Measurements from ENCODE around the gene UPF3A. TPM values are rescaled to one million over a fixed set of nuclear protein-coding genes. Genes with fewer than 3 reads are reported as not detected.

UPF3A gene
- total and polyA plus RNA-seq, 2 of the 4 experiments (the other 2 are of a cell fraction), result 11.7 to 51.6 TPM

DNA sequence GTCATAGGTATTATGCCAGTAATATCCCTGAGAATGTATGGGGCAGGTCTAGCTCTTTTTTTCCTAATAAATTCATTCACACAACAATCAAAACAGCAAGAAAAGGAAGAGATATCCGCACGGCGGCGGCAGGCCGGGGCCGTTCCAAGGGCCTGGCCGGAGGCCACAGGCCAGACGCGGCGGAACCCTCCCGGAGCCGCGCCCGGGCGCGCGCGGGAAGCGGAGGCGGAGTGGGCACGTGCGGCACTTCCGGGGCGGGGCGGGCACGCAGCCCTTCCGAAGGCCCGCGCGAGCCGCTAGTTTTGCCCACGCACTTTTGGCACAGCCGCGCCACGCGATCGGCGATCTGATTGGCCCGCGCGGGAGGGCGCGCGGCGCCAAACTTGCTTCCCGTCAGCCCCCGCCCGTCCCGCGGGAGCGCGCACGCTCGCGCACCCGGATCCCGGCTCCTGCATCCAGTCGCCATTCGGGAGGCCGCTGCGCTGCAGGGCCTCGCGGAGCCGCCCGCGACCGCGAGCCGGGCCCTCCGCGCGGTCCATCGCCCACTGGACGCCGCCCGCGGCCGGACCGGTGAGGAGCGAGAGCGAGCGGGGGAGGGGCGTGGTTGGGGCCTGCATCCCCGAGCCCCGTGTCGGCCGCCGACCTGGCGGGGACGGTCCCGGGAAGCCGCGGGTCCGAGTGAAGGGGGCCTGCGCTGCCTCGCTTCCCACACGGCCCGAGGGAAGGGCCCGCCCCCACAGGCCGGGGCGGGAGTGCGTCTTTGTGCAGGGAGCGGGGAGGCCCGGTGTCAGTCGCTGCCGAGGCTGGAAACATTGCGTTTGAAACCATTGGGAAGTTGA is 32.9 kb downstream of the UPF3A start, which contains the start of gene CHAMP1:
Gene CHAMP1 (plus strand): TSS at position 430 of the 839 bp plus-strand sequence. CDS start 9,340 bp downstream, outside the sequence.
- POLR2A ChIA-PET (ENCODE audit: unreplicated experiment), result no interaction called here
- ATAC-seq (ENCODE audit: low read depth) (peak; percentile 81), DNase-seq (peak; percentile 96)
- in situ Hi-C loops (cut with MboI; ENCODE audit: low sequenced_read_pairs), result no loop called here
- Histone ChIP-seq H3K9ac (ENCODE audit: low read depth, low read length) (peak within 1 kb of the TSS; percentile 78), H3K36me3 (ENCODE audit: control insufficient read depth, insufficient read depth, low read length) (no peaks in the 10 kb centered on the region), H2BK15ac (ENCODE audit: low read depth, low read length) (peak within 1 kb of the TSS; percentile 57; the same call in 1 of the 3 replicates), H3K4me2 (ENCODE audit: low read depth, low read length) (peak within 1 kb of the TSS; percentile 95), H2AK5ac (ENCODE audit: low read depth, low read length) (peak within 1 kb of the TSS; percentile 90), H4K5ac (ENCODE audit: low read depth, low read length) (peak within 1 kb of the TSS; percentile 55), H2BK5ac (ENCODE audit: low read depth, low read length, poor library complexity, severe bottlenecking) (peak within 1 kb of the TSS; percentile 93), H2BK20ac (ENCODE audit: low read depth, low read length) (0 out of 2 replicates have a peak within 1 kb of the TSS, but pooled peaks have one; percentile 53), H2AK9ac (replicated peaks; ENCODE audit: low read depth, low read length, poor library complexity) (peak within 1 kb of the TSS; percentile 96), H4K91ac (ENCODE audit: insufficient read depth, low read depth, low read length) (peak within 1 kb of the TSS; percentile 84), H3K27ac (ENCODE audit: insufficient read depth, low read length) (peak within 1 kb of the TSS; percentile 78), H4K20me1 (ENCODE audit: insufficient read depth, low read length) (peaks cover 28% of the 10 kb centered on the region), H2BK120ac (ENCODE audit: low read depth, low read length) (peak within 1 kb of the TSS; percentile 36), H3K4me3 (ENCODE audit: insufficient read depth, low read depth, low read length) (peak within 1 kb of the TSS; percentile 79), H4K8ac (ENCODE audit: low read depth in 2 of 2, low read length in 2 of 2) (peak within 1 kb of the TSS; percentile 94 to 97), H3K18ac (ENCODE audit: low read depth, low read length) (peak within 1 kb of the TSS; percentile 10; the same call in 1 of the 2 replicates), H3K27me3 (ENCODE audit: control insufficient read depth, insufficient read depth, low read length) (no peaks in the 10 kb centered on the region), H3K23ac (ENCODE audit: low read depth, low read length) (peak within 1 kb of the TSS; percentile 95), H3K14ac (replicated peaks; ENCODE audit: low read depth, low read length) (peak within 1 kb of the TSS; percentile 84), H3K9me3 (ENCODE audit: control insufficient read depth, insufficient read depth, low read length) (no peaks in the 10 kb centered on the region), H3K4me1 (ENCODE audit: control insufficient read depth, insufficient read depth, low read length) (peaks cover 17% of the 10 kb centered on the region), H3K56ac (ENCODE audit: extremely low read depth, insufficient read depth, low read length) (peak within 1 kb of the TSS; percentile 88), H3K4ac (ENCODE audit: low read depth, low read length) (peak within 1 kb of the TSS; percentile 85), H3K9me1 (ENCODE audit: insufficient read depth, low read length) (peaks cover 5% of the 10 kb centered on the region; the same call in 1 of the 2 replicates), H2AFZ (replicated peaks; ENCODE audit: low read length, poor library complexity) (peak within 1 kb of the TSS; percentile 94), H3K79me1 (ENCODE audit: low read depth in 1 of 2, low read length in 2 of 2) (peaks cover 0 to 18% of the 10 kb centered on the region in 2 experiments; a peak in 2 of 4 replicates)
- dilution Hi-C loops (cut with HindIII; ENCODE audit: low sequenced_read_pairs, unreplicated experiment), result no loop called here
- WGBS, 2 experiments (ENCODE audit: extremely low coverage in 2 of 2, insufficient read length in 1 of 2), result 0% methylated on average over 43 of the region's 107 CpGs; no CpG with 5 or more reads in 1 of the 2 experiments
- intact Hi-C loops (cut with micrococcal nuclease), result no loop called here
- CTCF ChIA-PET, result no interaction called here
- BruUV-seq (replicated peaks), result no TSS peak
- no peak for TF ChIP-seq SMC3 (IDR thresholded peaks at IDR 0.05; ENCODE audit: low read depth, low read length)
- TF ChIP-seq RAD21 (IDR thresholded peaks at IDR 0.05; ENCODE audit: low read length), result no peak
- 0 out of 2 replicates have a peak, but pooled peaks have one; percentile 2 for TF ChIP-seq NFE2L2 (IDR thresholded peaks at IDR 0.05; ENCODE audit: low read depth, low read length)
- TF ChIP-seq, protein P1, sequence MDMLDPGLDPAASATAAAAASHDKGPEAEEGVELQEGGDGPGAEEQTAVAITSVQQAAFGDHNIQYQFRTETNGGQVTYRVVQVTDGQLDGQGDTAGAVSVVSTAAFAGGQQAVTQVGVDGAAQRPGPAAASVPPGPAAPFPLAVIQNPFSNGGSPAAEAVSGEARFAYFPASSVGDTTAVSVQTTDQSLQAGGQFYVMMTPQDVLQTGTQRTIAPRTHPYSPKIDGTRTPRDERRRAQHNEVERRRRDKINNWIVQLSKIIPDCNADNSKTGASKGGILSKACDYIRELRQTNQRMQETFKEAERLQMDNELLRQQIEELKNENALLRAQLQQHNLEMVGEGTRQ (IDR thresholded peaks at IDR 0.05; ENCODE audit: low read depth, low read length), result peak; percentile 93
- TF ChIP-seq CHD1 (IDR thresholded peaks at IDR 0.05; ENCODE audit: low read depth, low read length), result no peak
- TF ChIP-seq, protein P2, sequence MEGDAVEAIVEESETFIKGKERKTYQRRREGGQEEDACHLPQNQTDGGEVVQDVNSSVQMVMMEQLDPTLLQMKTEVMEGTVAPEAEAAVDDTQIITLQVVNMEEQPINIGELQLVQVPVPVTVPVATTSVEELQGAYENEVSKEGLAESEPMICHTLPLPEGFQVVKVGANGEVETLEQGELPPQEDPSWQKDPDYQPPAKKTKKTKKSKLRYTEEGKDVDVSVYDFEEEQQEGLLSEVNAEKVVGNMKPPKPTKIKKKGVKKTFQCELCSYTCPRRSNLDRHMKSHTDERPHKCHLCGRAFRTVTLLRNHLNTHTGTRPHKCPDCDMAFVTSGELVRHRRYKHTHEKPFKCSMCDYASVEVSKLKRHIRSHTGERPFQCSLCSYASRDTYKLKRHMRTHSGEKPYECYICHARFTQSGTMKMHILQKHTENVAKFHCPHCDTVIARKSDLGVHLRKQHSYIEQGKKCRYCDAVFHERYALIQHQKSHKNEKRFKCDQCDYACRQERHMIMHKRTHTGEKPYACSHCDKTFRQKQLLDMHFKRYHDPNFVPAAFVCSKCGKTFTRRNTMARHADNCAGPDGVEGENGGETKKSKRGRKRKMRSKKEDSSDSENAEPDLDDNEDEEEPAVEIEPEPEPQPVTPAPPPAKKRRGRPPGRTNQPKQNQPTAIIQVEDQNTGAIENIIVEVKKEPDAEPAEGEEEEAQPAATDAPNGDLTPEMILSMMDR (conservative IDR thresholded peaks at IDR 0.05; ENCODE audit: low read depth, low read length), result no peak
- TF ChIP-seq MAFK (IDR thresholded peaks at IDR 0.05; ENCODE audit: low read depth, low read length), result no peak
- TF ChIP-seq POLR2A (IDR thresholded peaks at IDR 0.05; ENCODE audit: low read depth, low read length), result peak; percentile 96
- no peak for TF ChIP-seq FOS (IDR thresholded peaks at IDR 0.05; ENCODE audit: low read depth, low read length)
- peak; percentile 100 for TF ChIP-seq BHLHE40 (IDR thresholded peaks at IDR 0.05; ENCODE audit: low read depth, low read length)
- no peak for TF ChIP-seq RCOR1 (IDR thresholded peaks at IDR 0.05; ENCODE audit: insufficient replicate concordance, low read length)
- TF ChIP-seq, protein P3, sequence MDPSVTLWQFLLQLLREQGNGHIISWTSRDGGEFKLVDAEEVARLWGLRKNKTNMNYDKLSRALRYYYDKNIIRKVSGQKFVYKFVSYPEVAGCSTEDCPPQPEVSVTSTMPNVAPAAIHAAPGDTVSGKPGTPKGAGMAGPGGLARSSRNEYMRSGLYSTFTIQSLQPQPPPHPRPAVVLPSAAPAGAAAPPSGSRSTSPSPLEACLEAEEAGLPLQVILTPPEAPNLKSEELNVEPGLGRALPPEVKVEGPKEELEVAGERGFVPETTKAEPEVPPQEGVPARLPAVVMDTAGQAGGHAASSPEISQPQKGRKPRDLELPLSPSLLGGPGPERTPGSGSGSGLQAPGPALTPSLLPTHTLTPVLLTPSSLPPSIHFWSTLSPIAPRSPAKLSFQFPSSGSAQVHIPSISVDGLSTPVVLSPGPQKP (IDR thresholded peaks at IDR 0.05; ENCODE audit: borderline replicate concordance, low read depth, low read length), result no peak
- peak; percentile 95 for TF ChIP-seq MAZ (IDR thresholded peaks at IDR 0.05; ENCODE audit: borderline replicate concordance, low read depth, low read length)
- no peak for TF ChIP-seq CEBPB (IDR thresholded peaks at IDR 0.05; ENCODE audit: low read depth, low read length)
